HL-60 (cell line): ENCODE measurements around the gene SMAD7.
A peak's percentile ranks its signal among the peaks of the same experiment; 100 is the strongest.

Experiments used
- DNase-seq, 2 experiments: peaks; one replicate each; pipeline ENCODE4 v3.0.0-alpha.2; 2010 to 2020; ENCODE audit warnings: low read depth in 1 of 2, low spot score in 1 of 2
- H3K27ac ChIP-seq: fragments of 250-450 bp; sonication (Bioruptor Pico); replicated peaks from 2 replicates; pipeline ENCODE4 v1.5.1; 2020; ENCODE audit warnings: mild to moderate bottlenecking, moderate library complexity
- H3K27me3 ChIP-seq: fragments of 250-450 bp; sonication (Bioruptor Pico); 2 replicates; pipeline ENCODE4 v1.5.1; 2021; ENCODE audit warnings: mild to moderate bottlenecking, moderate library complexity; ENCODE audit not compliant: insufficient read depth, poor library complexity, severe bottlenecking
- H3K4me3 ChIP-seq: replicated peaks from 2 replicates; pipeline ENCODE4 v1.5.1; 2011; ENCODE audit warnings: mild to moderate bottlenecking, control low read depth, low read length; ENCODE audit not compliant: insufficient read depth
- CTCF ChIP-seq: IDR thresholded peaks from one replicate; pipeline ENCODE4 v1.5.1; 2011; ENCODE audit warnings: low read length, control low read depth, inconsistent platforms; ENCODE audit not compliant: insufficient read depth
- GABPA ChIP-seq: IDR thresholded peaks from 2 replicates; pipeline ENCODE4 v1.6.1; 2012; ENCODE audit warnings: low read depth
- POLR2AphosphoS5 ChIP-seq: IDR thresholded peaks from 2 replicates; pipeline ENCODE4 v1.6.1; 2012; ENCODE audit warnings: low read depth
- REST ChIP-seq: IDR thresholded peaks from 2 replicates; pipeline ENCODE4 v1.6.1; 2012; ENCODE audit warnings: low read depth; ENCODE audit not compliant: insufficient replicate concordance
- SPI1 ChIP-seq: IDR thresholded peaks from 2 replicates; pipeline ENCODE4 v1.6.1; 2012; ENCODE audit warnings: low read depth, mild to moderate bottlenecking, borderline replicate concordance

SMAD7 gene

GRCh38 chr18:48902023-48902855, 48.5 kb downstream of the SMAD7 start:
- H3K4me3 ChIP-seq, result no peak overlapping the region
- peak overlapping the region; percentile 3; the same call in 1 of the 2 replicates for H3K27ac ChIP-seq
- no peaks in the 10 kb centered on the region for H3K27me3 ChIP-seq
- TF ChIP-seq POLR2AphosphoS5 (no peak), REST (no peak), CTCF (no peak), SPI1 (no peak), GABPA (no peak)
- DNase-seq, result peak in 1 of 2 experiments; percentile 46

- Histone ChIP-seq H3K4me3 (no peak overlapping the region), H3K27me3 (no peaks in the 10 kb centered on the region), H3K27ac (0 out of 2 replicates have a peak overlapping the region, but pooled peaks have one; percentile 3)
- DNase-seq, result no peak
- TF ChIP-seq SPI1 (no peak), CTCF (no peak), GABPA (no peak), POLR2AphosphoS5 (no peak), REST (no peak)
These were observed 49.4 kb downstream of the SMAD7 start for GRCh38 chr18:48901145-48902022.

- no peak overlapping the region for H3K4me3 ChIP-seq
- DNase-seq, result no peak
- TF ChIP-seq CTCF, result no peak
- no peak for TF ChIP-seq REST
- TF ChIP-seq POLR2AphosphoS5, result no peak
- TF ChIP-seq GABPA, result no peak
- TF ChIP-seq SPI1, result no peak
- no peak overlapping the region for H3K27ac ChIP-seq
- no peaks in the 10 kb centered on the region for H3K27me3 ChIP-seq
These were observed 50.3 kb downstream of the SMAD7 start for GRCh38 chr18:48900469-48900868.
